ENCODE data around the gene TMEM156. TPM values are rescaled to one million over a fixed set of nuclear protein-coding genes. Genes with fewer than 3 reads are reported as not detected.

The TMEM156 gene
- total RNA-seq, 1 donor from 2014 or later: not detected

GRCh38 chr4:39025552-39026085 is 6.6 kb downstream of the TMEM156 start:
- H3K4me1 ChIP-seq: no peaks in the 10 kb centered on the region
- H3K9me3 ChIP-seq (replicated peaks): no peaks in the 10 kb centered on the region
- no peak for DNase-seq
- H3K36me3 ChIP-seq: no peaks in the 10 kb centered on the region
- TF ChIP-seq, protein P1, sequence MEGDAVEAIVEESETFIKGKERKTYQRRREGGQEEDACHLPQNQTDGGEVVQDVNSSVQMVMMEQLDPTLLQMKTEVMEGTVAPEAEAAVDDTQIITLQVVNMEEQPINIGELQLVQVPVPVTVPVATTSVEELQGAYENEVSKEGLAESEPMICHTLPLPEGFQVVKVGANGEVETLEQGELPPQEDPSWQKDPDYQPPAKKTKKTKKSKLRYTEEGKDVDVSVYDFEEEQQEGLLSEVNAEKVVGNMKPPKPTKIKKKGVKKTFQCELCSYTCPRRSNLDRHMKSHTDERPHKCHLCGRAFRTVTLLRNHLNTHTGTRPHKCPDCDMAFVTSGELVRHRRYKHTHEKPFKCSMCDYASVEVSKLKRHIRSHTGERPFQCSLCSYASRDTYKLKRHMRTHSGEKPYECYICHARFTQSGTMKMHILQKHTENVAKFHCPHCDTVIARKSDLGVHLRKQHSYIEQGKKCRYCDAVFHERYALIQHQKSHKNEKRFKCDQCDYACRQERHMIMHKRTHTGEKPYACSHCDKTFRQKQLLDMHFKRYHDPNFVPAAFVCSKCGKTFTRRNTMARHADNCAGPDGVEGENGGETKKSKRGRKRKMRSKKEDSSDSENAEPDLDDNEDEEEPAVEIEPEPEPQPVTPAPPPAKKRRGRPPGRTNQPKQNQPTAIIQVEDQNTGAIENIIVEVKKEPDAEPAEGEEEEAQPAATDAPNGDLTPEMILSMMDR (IDR thresholded peaks at IDR 0.05; ENCODE audit: borderline replicate concordance): no peak
- H3K4me3 ChIP-seq: no peak overlapping the region
- H3K27me3 ChIP-seq (ENCODE audit: low read depth): no peaks in the 10 kb centered on the region
- intact Hi-C loops (cut with micrococcal nuclease): no loop called here
- no peak overlapping the region for H3K27ac ChIP-seq (replicated peaks)

DNA sequence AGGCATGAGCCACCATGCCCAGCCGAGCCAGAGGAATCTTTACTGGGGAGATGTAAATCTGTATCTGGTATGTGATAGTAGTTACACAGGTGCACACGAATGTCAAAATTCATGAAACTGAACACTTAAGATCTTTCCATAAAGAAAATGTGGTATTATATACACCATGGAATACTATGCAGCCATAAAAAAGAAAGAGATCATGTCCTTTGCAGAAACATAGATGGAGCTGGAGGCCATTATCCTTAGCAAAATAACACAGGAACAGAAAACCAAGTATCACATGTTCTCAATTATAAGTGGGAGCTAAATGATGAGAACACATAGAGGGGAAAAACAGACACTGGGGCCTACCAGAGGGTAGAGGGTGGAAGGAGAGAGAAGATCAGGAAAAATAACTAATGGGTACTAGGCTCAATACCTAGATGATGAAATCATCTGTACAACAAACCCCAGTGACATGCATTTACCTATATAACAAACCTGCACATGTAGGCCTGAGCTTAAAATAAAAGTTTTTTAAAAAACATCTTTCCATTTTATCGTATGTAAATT is 7.8 kb downstream of the TMEM156 start:
- intact Hi-C loops (cut with micrococcal nuclease): no loop called here
- no peaks in the 10 kb centered on the region for H3K4me1 ChIP-seq
- no peaks in the 10 kb centered on the region for H3K9me3 ChIP-seq (replicated peaks)

GRCh38 chr4:39023059-39023458 is 9.2 kb downstream of the TMEM156 start:
- H3K27me3 ChIP-seq (ENCODE audit: low read depth): no peaks in the 10 kb centered on the region
- TF ChIP-seq, protein P1 (IDR thresholded peaks at IDR 0.05; ENCODE audit: borderline replicate concordance): no peak
- no peak overlapping the region for H3K27ac ChIP-seq (replicated peaks)
- intact Hi-C loops (cut with micrococcal nuclease): no loop called here
- no peaks in the 10 kb centered on the region for H3K36me3 ChIP-seq
- no peak for DNase-seq
- no peaks in the 10 kb centered on the region for H3K4me1 ChIP-seq
- H3K9me3 ChIP-seq (replicated peaks): no peaks in the 10 kb centered on the region
- no peak overlapping the region for H3K4me3 ChIP-seq

More for the DNA sequence above, 7.8 kb downstream of the TMEM156 start:
- TF ChIP-seq, protein P1 (IDR thresholded peaks at IDR 0.05; ENCODE audit: borderline replicate concordance): no peak
- Histone ChIP-seq H3K27ac (replicated peaks) (no peak overlapping the region), H3K4me3 (no peak overlapping the region), H3K36me3 (no peaks in the 10 kb centered on the region), H3K27me3 (ENCODE audit: low read depth) (no peaks in the 10 kb centered on the region)
- DNase-seq: no peak

- no peak for DNase-seq
- H3K27me3 ChIP-seq (ENCODE audit: low read depth): no peaks in the 10 kb centered on the region
- H3K4me1 ChIP-seq: no peaks in the 10 kb centered on the region
- TF ChIP-seq, protein P1 (IDR thresholded peaks at IDR 0.05; ENCODE audit: borderline replicate concordance): no peak
- no peak overlapping the region for H3K27ac ChIP-seq (replicated peaks)
- no peaks in the 10 kb centered on the region for H3K36me3 ChIP-seq
- no peak overlapping the region for H3K4me3 ChIP-seq
- no peaks in the 10 kb centered on the region for H3K9me3 ChIP-seq (replicated peaks)
- intact Hi-C loops (cut with micrococcal nuclease): no loop called here
These were observed 10.0 kb downstream of the TMEM156 start for GRCh38 chr4:39022241-39022640.

- DNase-seq: no peak
- TF ChIP-seq, protein P1 (IDR thresholded peaks at IDR 0.05; ENCODE audit: borderline replicate concordance): no peak
- Histone ChIP-seq H3K27ac (replicated peaks) (no peak overlapping the region), H3K27me3 (ENCODE audit: low read depth) (no peaks in the 10 kb centered on the region), H3K9me3 (replicated peaks) (no peaks in the 10 kb centered on the region), H3K4me1 (no peaks in the 10 kb centered on the region), H3K4me3 (no peak overlapping the region), H3K36me3 (no peaks in the 10 kb centered on the region)
- intact Hi-C loops (cut with micrococcal nuclease): no loop called here
These were observed 10.6 kb downstream of the TMEM156 start for GRCh38 chr4:39021631-39022030.

Measured in left ventricle myocardium inferior (tissue), 1 donor.